ENCODE results near the gene SIGLEC11. TPM values are rescaled to one million over a fixed set of nuclear protein-coding genes. Genes with fewer than 3 reads are reported as not detected.

The SIGLEC11 gene
- total and polyA plus RNA-seq, 7 donors = 0.60 to 2.5 (median 1.6) TPM; not detected in 1

GRCh38 chr19:49988007-49988406 is 27.0 kb upstream of the SIGLEC11 start:
- no peak for DNase-seq
- intact Hi-C loops (cut with DNase I) = no loop called here
- no peaks in the 10 kb centered on the region for H3K4me1 ChIP-seq
- H3K27ac ChIP-seq = no peak overlapping the region
- H3K9me3 ChIP-seq = no peaks in the 10 kb centered on the region
- H3K36me3 ChIP-seq = peaks cover 29 to 84% (median 41%) of the 10 kb centered on the region in 4 donors
- no peak overlapping the region for H3K4me3 ChIP-seq
- H3K27me3 ChIP-seq = no peaks in the 10 kb centered on the region
- TF ChIP-seq EP300 (IDR thresholded peaks at IDR 0.05) (no peak), CTCF (IDR thresholded peaks at IDR 0.05) (no peak), POLR2AphosphoS5 (IDR thresholded peaks at IDR 0.05) (no peak), POLR2A (IDR thresholded peaks at IDR 0.05) (no peak)
- 95 to 98% methylated on average over 5 of the region's 5 CpGs for whole genome bisulfite sequencing, 2 donors

GRCh38 chr19:49987159-49987698 is 26.3 kb upstream of the SIGLEC11 start:
- TF ChIP-seq POLR2AphosphoS5 (IDR thresholded peaks at IDR 0.05) (peak in 3 of 4 donors; percentile 9 to 49 (median 28)), CTCF (IDR thresholded peaks at IDR 0.05) (no peak)
- intact Hi-C loops (cut with DNase I) = no loop called here
- H3K9me3 ChIP-seq = no peaks in the 10 kb centered on the region
- no peaks in the 10 kb centered on the region for H3K4me1 ChIP-seq
- H3K27me3 ChIP-seq = no peaks in the 10 kb centered on the region
- WGBS, 2 donors = 17 to 21% methylated on average over 9 of the region's 9 CpGs
- DNase-seq = peak; percentile 74
- no peak overlapping the region for H3K27ac ChIP-seq
- no peak overlapping the region for H3K4me3 ChIP-seq
- peaks cover 23 to 78% (median 39%) of the 10 kb centered on the region in 4 donors for H3K36me3 ChIP-seq

- no peak for DNase-seq
- Histone ChIP-seq H3K27me3 (no peaks in the 10 kb centered on the region), H3K4me3 (no peak overlapping the region), H3K36me3 (peaks cover 18 to 78% (median 38%) of the 10 kb centered on the region in 4 donors), H3K9me3 (no peaks in the 10 kb centered on the region), H3K27ac (no peak overlapping the region), H3K4me1 (no peaks in the 10 kb centered on the region)
- TF ChIP-seq EP300 (IDR thresholded peaks at IDR 0.05) (no peak), POLR2A (IDR thresholded peaks at IDR 0.05) (no peak), CTCF (IDR thresholded peaks at IDR 0.05) (no peak), POLR2AphosphoS5 (IDR thresholded peaks at IDR 0.05) (no peak)
- 93% methylated on average over 10 of the region's 10 CpGs for WGBS, 2 donors
- intact Hi-C loops (cut with DNase I) = no loop called here
Observed at GRCh38 chr19:49986354-49986753, 25.4 kb upstream of the SIGLEC11 start.

GRCh38 chr19:49985871-49986270 is 24.9 kb upstream of the SIGLEC11 start:
- Histone ChIP-seq H3K36me3 (peaks cover 18 to 78% (median 34%) of the 10 kb centered on the region in 4 donors), H3K9me3 (no peaks in the 10 kb centered on the region), H3K27me3 (no peaks in the 10 kb centered on the region), H3K4me1 (no peaks in the 10 kb centered on the region), H3K27ac (no peak overlapping the region), H3K4me3 (no peak overlapping the region)
- no peak for DNase-seq
- no peak for TF ChIP-seq POLR2A (IDR thresholded peaks at IDR 0.05)
- TF ChIP-seq POLR2AphosphoS5 (IDR thresholded peaks at IDR 0.05) = no peak
- 77 to 84% methylated on average over 3 of the region's 3 CpGs for WGBS, 2 donors
- intact Hi-C loops (cut with DNase I) = no loop called here

GRCh38 chr19:49984491-49984890 is 23.5 kb upstream of the SIGLEC11 start:
- DNase-seq = no peak
- H3K27me3 ChIP-seq = no peaks in the 10 kb centered on the region
- H3K9me3 ChIP-seq = no peaks in the 10 kb centered on the region
- intact Hi-C loops (cut with DNase I) = no loop called here
- peaks cover 12 to 76% (median 28%) of the 10 kb centered on the region in 4 donors for H3K36me3 ChIP-seq
- no peak overlapping the region for H3K27ac ChIP-seq
- TF ChIP-seq CTCF (IDR thresholded peaks at IDR 0.05) (no peak), EP300 (IDR thresholded peaks at IDR 0.05) (no peak), POLR2AphosphoS5 (IDR thresholded peaks at IDR 0.05) (no peak), POLR2A (IDR thresholded peaks at IDR 0.05) (no peak)
- H3K4me1 ChIP-seq = no peaks in the 10 kb centered on the region
- WGBS, 2 donors = 89 to 91% methylated on average over 11 of the region's 11 CpGs
- no peak overlapping the region for H3K4me3 ChIP-seq
